Lower leg skin (tissue), 3 donors: ENCODE results near the gene DNPEP.

Source experiments
- CTCF ChIP-seq, 3 donors: fragments of 450-650 bp; IDR thresholded peaks; one replicate each; pipeline ENCODE4 v1.5.1; 2016; ENCODE audit warnings: antibody characterized with exemption in 3 of 3, mild to moderate bottlenecking in 3 of 3, moderate library complexity in 2 of 3
- POLR2A ChIP-seq, 2 donors: fragments of 450-650 bp; IDR thresholded peaks; one replicate each; pipeline ENCODE4 v1.6.1; 2016 to 2017; ENCODE audit warnings: antibody characterized with exemption in 2 of 2, mild to moderate bottlenecking in 1 of 2, moderate library complexity in 1 of 2

GRCh38 chr2:219428469-219428868 lies 40.8 kb upstream of the DNPEP start:
- TF ChIP-seq CTCF (IDR thresholded peaks at IDR 0.05) (no peak), POLR2A (IDR thresholded peaks at IDR 0.05) (no peak)
